Prostate gland (tissue), 2 donors: Measurements from ENCODE around the gene IRX4. TPM values are rescaled to one million over a fixed set of nuclear protein-coding genes. Genes with fewer than 3 reads are reported as not detected.

Experiments used
- DNase-seq: peaks from one replicate; pipeline ENCODE4 v3.0.0-alpha.2; 2019; ENCODE audit warnings: low spot score
- H3K27ac ChIP-seq, 2 donors: fragments of 200-600 bp; sonication (generic); 2 replicates each; pipeline ENCODE4 v1.5.1; 2017 to 2019
- H3K27me3 ChIP-seq: fragments of 200-600 bp; sonication (generic); replicated peaks from 2 replicates; pipeline ENCODE4 v1.5.1; 2019; ENCODE audit not compliant: insufficient read depth
- H3K36me3 ChIP-seq, 2 donors: fragments of 200-600 bp; sonication (generic); 1 replicate in 1 of 2; 2 replicates in 1 of 2; pipeline versions ENCODE4 v1.5.1 to v1.8.1; 2017 to 2019
- H3K4me1 ChIP-seq: fragments of 200-600 bp; sonication (generic); replicated peaks from 2 replicates; pipeline ENCODE4 v1.5.1; 2019
- H3K4me3 ChIP-seq, 2 donors: fragments of 200-600 bp; sonication (generic); 2 replicates each; pipeline ENCODE4 v1.5.1; 2017 to 2019
- H3K9me3 ChIP-seq: fragments of 200-600 bp; sonication (generic); 2 replicates; pipeline ENCODE4 v1.5.1; 2017
- POLR2A ChIP-seq: fragments of 450-650 bp; IDR thresholded peaks from one replicate; pipeline ENCODE4 v1.6.1; 2016; ENCODE audit warnings: antibody characterized with exemption, mild to moderate bottlenecking
- POLR2AphosphoS5 ChIP-seq: sonication (generic); formaldehyde crosslinking; IDR thresholded peaks from one replicate; pipeline ENCODE4 v1.6.1; 2017; ENCODE audit warnings: antibody characterized with exemption
- WGBS: methylation state at CpG from one replicate; pipeline ENCODE4 v1.1.5; 2018; 5-methylcytosine and 5-hydroxymethylcytosine counted together
- intact Hi-C: fragments of 100-400 bp; cut with DNase I; formaldehyde crosslinking; loops from one replicate; pipeline ENCODE4 v1.14.2; 2022
- total RNA-seq, 2 donors: library from RNA; depleted of rRNA; stranded (reverse); fragments of >200 nt; gene quantifications; one replicate each; pipeline ENCODE4 v1.1.0, GENCODE V29; 2016
- TF ChIP-seq, protein P1 (sequence below), 4 experiments: fragments of 200-600 bp in 2 of 4; fragments of 450-650 bp in 2 of 4; sonication (generic) in 2 of 4; IDR thresholded peaks; 1 replicate in 3 of 4; 2 replicates in 1 of 4; pipeline ENCODE4 v1.5.1; 2016 to 2019; ENCODE audit warnings: antibody characterized with exemption in 4 of 4, mild to moderate bottlenecking in 2 of 4, moderate library complexity in 2 of 4

IRX4 gene
- total RNA-seq, 2 donors from 2014 or later: 1.8 to 30.0 TPM

DNA sequence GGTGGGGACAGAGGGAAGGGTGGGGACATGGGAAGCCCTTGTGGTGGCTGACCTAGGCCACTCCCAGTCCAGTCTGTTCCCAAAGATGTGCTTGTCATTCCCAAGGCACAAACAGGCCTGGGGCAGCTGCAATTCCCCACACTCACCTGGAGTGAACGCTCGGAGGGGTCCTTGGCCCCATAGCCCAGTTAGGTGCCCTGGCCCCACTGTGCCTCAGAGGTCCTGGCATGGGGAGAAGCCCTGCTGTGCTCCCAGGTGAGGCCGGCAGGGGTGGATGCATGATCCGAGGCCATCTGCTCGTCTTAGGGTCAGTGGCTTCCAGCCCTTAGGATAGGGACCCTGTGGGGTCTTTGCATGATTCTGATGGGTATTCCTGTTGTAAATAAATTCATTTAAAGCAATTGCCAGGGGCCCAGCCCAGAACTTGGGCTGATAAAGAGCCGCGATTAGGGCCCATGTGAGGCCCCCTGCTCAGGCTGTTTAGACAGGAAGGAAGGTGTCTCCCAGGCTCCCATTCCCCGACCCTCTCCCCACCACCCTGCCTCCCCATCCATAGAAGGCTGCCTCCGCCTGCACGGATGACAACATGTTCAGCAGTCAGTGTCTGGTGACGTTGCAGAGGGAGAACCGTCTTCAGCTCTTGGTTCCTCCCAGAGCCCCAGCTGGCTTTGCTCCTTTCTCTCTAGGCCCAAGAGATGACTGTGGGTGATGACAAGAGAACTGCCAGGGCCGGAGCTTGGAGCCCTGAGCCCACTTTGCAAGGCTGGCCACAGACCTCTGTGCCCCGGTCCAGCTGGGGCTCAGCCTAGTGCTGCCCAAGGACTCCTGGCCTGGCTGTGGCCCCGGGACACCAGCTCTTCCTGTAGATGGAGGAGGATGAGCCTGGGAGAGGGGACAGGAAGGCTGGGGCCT lies 28.4 kb upstream of the IRX4 start:
- Histone ChIP-seq H3K4me3 (no peak overlapping the region), H3K36me3 (no peaks in the 10 kb centered on the region), H3K27ac (no peak overlapping the region), H3K27me3 (no peaks in the 10 kb centered on the region), H3K4me1 (no peaks in the 10 kb centered on the region), H3K9me3 (no peaks in the 10 kb centered on the region)
- 90% methylated on average over 15 of the region's 15 CpGs for WGBS
- no peak for DNase-seq
- TF ChIP-seq, protein P1, sequence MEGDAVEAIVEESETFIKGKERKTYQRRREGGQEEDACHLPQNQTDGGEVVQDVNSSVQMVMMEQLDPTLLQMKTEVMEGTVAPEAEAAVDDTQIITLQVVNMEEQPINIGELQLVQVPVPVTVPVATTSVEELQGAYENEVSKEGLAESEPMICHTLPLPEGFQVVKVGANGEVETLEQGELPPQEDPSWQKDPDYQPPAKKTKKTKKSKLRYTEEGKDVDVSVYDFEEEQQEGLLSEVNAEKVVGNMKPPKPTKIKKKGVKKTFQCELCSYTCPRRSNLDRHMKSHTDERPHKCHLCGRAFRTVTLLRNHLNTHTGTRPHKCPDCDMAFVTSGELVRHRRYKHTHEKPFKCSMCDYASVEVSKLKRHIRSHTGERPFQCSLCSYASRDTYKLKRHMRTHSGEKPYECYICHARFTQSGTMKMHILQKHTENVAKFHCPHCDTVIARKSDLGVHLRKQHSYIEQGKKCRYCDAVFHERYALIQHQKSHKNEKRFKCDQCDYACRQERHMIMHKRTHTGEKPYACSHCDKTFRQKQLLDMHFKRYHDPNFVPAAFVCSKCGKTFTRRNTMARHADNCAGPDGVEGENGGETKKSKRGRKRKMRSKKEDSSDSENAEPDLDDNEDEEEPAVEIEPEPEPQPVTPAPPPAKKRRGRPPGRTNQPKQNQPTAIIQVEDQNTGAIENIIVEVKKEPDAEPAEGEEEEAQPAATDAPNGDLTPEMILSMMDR (IDR thresholded peaks at IDR 0.05): no peak
- TF ChIP-seq POLR2AphosphoS5: no peak
- intact Hi-C loops: no loop called here

DNA sequence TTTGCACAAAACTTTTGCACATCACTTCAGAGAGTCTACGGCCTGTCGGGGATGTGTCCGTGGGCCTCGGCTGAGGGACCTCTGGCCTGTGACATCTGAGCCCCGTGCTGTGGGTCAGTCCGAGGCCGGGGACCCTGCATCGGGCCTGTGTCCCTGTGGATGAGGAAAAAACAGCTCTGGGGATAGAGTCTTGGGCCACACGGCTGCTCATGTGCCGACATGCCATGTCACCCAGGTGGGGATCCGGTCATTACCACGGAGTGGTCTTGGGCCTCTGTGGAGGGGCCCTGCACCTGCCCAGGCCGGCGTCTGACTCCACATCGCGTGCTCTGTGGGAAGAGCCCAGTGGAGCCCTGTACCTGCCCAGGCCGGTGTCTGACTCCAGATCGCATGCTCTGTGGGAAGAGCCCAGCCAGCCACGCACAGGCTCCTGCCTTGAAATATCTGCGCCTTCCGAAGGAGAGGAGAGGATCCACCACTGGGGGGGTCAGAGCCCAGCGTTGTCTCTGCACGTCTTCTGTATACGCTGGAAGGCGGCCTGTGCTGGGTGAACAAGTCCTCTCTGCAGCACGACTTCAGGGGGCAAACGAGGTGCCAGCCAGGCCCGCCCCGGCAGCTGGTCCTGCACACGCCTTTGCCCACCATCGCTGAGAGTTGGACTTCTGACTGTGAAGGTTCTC lies 27.5 kb upstream of the IRX4 start:
- Histone ChIP-seq H3K4me3 (no peak overlapping the region), H3K36me3 (no peaks in the 10 kb centered on the region), H3K4me1 (no peaks in the 10 kb centered on the region), H3K27me3 (no peaks in the 10 kb centered on the region), H3K27ac (no peak overlapping the region), H3K9me3 (no peaks in the 10 kb centered on the region)
- DNase-seq: no peak
- intact Hi-C loops: no loop called here
- WGBS: 84% methylated on average over 29 of the region's 31 CpGs
- TF ChIP-seq POLR2A (no peak), POLR2AphosphoS5 (no peak)
- TF ChIP-seq, protein P1 (IDR thresholded peaks at IDR 0.05): no peak

DNA sequence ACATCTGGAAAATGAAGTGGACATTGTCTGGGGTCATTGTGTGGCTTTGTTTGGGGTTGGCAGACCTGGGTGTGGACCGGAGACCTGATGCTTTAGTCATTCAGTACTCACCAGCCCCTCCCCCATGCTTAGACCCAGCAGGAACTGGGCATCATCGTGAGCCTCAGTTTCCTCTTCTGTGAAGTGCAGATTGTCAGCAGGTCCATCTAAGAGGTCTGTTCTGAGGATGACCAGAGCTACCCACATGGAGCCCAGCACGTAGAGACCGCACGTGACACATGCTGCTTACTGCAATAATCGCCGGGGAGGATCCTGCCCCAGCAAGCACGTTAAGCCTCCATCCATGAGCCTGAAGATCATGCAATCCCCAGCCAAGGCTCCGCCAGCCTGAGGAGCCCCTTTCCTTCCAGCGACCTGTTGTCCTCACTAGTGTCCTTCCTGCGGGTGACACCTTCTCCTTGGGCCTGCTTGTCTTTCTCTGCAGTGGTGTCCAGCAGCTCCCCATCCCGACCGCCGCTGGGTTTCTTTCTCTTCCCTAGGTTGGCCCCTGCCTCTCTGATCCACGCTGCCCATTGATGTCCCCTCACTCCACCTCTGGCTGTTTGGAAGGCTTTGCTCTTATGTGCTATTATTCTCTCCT lies 26.7 kb upstream of the IRX4 start:
- 94% methylated on average over 15 of the region's 15 CpGs for WGBS

DNA sequence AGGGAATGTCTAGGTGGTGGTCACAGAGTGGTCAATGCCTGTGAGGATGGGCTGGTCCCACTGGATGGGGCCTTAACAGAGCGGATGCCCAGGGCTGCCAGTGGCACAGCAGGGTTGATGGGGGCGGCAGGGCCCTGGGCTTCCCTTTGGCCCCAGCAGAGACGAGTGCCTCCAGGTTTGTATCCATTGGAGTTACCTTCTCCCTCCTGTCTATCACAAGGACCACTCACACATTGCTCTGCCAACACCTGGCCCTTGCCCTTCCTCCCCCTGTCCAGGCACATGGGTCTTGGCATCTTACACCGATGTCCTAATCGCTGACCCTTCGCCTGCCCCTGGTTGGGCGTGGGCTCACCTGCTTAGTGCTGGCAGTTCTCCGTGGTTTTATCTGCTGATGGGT lies 26.2 kb upstream of the IRX4 start:
- Histone ChIP-seq H3K27me3 (no peaks in the 10 kb centered on the region), H3K9me3 (no peaks in the 10 kb centered on the region), H3K4me3 (no peak overlapping the region), H3K4me1 (no peaks in the 10 kb centered on the region), H3K36me3 (no peaks in the 10 kb centered on the region), H3K27ac (no peak overlapping the region)
- TF ChIP-seq POLR2A (no peak), POLR2AphosphoS5 (no peak)
- TF ChIP-seq, protein P1 (IDR thresholded peaks at IDR 0.05): no peak
- no peak for DNase-seq
- 95% methylated on average over 8 of the region's 8 CpGs for WGBS
- intact Hi-C loops: no loop called here

More for the DNA sequence above, 26.7 kb upstream of the IRX4 start:
- no peaks in the 10 kb centered on the region for H3K27me3 ChIP-seq
- no peak overlapping the region for H3K4me3 ChIP-seq
- no peak overlapping the region for H3K27ac ChIP-seq
- intact Hi-C loops: no loop called here
- H3K36me3 ChIP-seq: no peaks in the 10 kb centered on the region
- H3K9me3 ChIP-seq: no peaks in the 10 kb centered on the region
- TF ChIP-seq POLR2AphosphoS5: no peak
- TF ChIP-seq, protein P1 (IDR thresholded peaks at IDR 0.05): no peak
- TF ChIP-seq POLR2A: no peak
- no peaks in the 10 kb centered on the region for H3K4me1 ChIP-seq
- no peak for DNase-seq
